T-helper 2 cell treated with Interferon-gamma antibody and Interleukin-4, amounts not matched to agents 100 ng/mL and 5 ng/mL, for 36 hours (primary cell): ENCODE results near the gene LTBP1. TPM values are rescaled to one million over a fixed set of nuclear protein-coding genes. Genes with fewer than 3 reads are reported as not detected.
"Not testable (repeated sequence)": the region's sequence is repeated elsewhere in the genome, so short reads cannot be mapped to it uniquely, and the experiment has no call there.

Experiments
- intact Hi-C: fragments of 100-400 bp; cut with micrococcal nuclease; formaldehyde crosslinking; loops from one replicate; pipeline ENCODE4 v1.15.1; 2023
- total RNA-seq: library from RNA; stranded (reverse); gene quantifications from 2 replicates; pipeline ENCODE4 v1.2.3, GENCODE V29; 2022

LTBP1 gene
- total RNA-seq, 1 donor from 2014 or later = 0.30 TPM

GRCh38 chr2:33219114-33219513 lies 272.4 kb downstream of the LTBP1 start:
- intact Hi-C loops = no loop called here

DNA sequence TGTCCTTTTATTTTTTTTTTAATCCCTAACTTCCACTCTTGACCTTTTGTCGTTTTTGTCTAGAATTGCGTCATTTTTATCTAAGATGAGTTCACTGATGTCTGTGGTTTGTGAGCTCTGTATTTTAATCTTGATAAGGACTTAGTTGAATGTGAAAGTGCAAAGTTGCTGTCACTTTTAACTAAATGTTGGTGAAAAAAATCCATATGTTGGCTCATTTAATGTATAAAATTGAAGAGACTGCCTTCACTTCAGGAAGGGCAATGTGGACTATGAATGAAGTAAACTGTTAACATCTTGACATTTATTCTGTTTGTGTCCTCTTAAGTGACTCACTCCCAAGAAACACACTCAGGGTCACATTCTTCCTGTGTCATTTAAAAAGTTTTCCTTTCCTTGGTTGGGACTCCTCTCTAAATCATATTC lies 273.1 kb downstream of the LTBP1 start:
- intact Hi-C loops = no loop called here

DNA sequence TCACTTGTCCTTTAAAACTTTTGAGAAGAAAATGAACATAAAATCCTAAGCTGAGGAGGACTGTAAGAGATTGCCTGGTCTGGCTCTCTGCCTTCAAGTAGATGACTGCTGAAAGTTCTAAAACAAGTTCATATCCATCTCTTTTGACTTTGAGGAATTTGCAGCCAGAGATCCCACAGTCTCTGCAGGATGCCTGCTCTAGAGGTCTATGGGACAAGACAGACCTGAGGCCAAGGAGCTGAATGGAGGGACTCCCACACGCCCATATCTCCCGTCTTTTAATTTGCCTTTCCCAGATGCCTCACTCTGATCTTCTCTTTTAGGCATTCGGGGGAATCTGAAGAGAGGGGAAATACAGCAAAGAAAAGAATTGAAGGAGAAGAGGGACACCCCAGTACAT lies 273.8 kb downstream of the LTBP1 start:
- intact Hi-C loops = no loop called here

GRCh38 chr2:33221046-33221784 lies 274.5 kb downstream of the LTBP1 start:
- intact Hi-C loops = no loop called here

DNA sequence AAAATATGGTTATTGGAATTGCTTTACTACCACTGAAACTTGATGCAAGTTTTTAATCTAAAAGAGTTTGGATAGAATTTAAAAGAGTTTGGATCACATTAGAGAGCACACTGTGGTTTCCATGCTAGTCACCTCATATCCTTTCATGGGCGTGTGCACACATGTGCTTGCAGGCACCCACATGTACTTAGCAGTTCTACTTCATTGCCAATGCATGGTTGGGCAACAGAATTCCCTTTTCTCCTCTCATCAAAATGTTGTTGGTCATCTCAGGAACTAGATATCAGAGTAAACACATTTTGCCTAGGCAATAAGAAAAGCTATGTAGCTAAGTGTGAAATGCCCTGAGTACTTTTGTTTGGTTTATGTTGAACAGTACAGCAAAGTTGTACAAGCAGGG lies 275.6 kb downstream of the LTBP1 start:
- intact Hi-C loops = no loop called here

DNA sequence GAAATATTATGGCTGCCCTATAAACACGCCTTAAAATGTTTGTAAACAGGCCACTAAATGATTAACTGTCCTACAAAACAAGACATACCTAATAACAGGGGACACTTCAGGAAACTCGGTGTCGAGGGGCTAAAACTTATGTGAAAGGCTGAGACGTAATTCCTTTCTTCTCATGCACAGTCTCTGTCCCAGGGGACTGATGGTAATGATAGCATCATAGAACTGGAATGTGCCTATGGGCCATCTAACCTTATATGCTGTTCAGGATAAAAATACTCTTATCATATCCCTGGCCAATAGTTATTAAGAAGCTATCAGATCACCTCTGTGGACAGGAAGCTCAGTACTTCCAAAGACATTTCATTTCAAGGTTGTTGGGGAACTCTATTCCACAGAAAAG lies 277.1 kb downstream of the LTBP1 start:
- intact Hi-C loops = no loop called here

- intact Hi-C loops = no loop called here
These were observed 278.6 kb downstream of the LTBP1 start for GRCh38 chr2:33225350-33225749.

- intact Hi-C loops = no loop called here
These were observed 279.8 kb downstream of the LTBP1 start for GRCh38 chr2:33226546-33226945.

- intact Hi-C loops = no loop called here
These were observed 282.9 kb downstream of the LTBP1 start for GRCh38 chr2:33229646-33230045.

DNA sequence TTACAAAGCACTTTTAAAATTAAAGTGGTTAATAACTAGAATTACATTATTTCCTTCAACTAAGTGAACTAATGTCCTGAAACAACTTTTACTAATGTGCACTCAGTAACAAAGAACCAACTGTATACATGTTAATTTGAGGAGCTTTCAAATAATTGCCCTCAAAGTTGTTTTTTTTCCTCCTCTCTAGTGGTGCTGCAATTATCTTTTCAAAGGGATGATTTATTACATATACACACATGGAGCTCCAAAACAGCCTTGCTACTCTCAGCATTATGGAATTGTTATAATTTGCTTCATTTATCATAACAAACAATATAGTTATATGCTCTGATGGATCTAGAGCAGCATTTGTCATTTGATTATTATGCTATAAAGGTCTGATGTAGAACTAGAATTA lies 283.4 kb downstream of the LTBP1 start:
- intact Hi-C loops = no loop called here

DNA sequence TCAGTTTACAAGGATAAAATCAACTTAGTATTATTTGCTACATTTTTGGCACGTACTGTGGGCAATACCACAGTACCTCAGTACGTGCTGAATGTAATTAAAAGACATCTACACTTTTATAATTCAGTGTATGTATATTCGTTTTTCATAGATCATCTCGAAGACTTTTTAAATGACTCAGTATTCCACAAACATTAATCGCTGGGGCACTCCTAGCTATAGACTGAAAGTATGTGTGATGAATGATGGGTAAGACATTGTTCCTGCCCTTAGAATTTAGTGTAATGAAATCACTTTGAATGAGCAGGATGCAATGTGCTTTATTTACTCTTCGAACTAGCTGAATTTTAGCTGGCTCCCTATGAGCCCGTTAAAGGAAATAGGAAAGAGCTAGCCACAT lies 284.1 kb downstream of the LTBP1 start:
- intact Hi-C loops = no loop called here

- intact Hi-C loops = not testable (repeated sequence)
These were observed 288.8 kb downstream of the LTBP1 start for GRCh38 chr2:33235559-33235958.

DNA sequence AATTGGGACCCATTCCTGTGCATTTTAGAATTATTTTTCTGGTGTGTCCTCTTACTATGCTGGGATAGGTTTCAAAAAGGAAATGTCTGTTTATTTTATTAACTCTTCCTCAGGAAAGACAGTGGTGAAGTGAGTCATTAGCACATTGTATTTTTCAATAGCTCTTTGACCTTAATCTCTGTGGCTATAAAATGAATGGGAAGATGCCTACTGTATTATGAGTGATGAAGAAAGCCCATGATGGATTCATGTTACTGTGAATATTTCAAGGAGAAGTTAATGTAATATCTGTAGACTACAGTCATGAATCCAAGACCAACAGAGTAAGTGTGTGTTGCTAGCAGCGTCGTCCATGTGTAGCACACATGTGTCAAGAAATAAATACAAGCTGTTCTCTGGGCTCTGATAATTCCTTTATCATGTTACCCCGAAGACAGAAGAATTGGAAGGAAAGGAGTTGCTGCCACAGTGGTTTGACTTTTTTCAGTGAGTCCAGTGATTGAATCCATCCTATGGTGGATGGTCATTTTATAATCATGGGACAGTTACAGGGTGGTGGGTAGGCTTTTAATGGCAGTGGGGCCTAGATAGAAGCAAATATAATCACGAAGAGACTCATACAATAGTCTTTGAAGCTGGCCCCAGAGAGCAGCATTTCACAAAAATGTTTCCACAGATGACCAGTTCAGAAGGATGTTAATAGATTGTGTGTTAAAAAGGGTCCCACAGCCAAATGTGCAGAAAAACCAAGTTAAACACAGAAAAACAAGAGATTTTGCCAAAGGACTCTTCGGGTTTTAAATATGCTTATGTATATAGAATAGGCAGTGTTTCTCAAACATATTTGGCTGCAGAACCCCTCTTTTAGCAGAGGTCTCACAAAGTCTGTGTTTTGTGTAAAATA lies 290.0 kb downstream of the LTBP1 start:
- intact Hi-C loops = no loop called here

- intact Hi-C loops = no loop called here
These were observed 291.4 kb downstream of the LTBP1 start for GRCh38 chr2:33238111-33238510.

DNA sequence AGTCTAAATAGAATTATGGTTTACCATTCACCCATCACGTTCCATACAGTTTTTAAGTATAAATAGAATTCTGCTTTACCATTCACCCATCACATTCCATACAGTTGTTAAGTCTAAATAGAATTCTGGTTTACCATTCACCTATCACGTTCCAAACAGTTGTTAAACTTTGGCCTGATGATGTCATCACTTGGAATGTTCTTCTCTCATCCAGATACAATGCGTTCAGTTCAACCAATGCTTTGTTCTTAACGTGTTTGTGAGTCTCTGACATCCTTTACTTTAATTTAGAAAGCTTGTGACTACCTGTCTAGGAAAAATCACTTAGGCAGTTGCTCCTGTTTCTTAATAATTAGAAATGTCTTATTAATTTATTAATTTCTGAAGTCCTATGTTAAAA lies 293.4 kb downstream of the LTBP1 start:
- intact Hi-C loops = no loop called here

GRCh38 chr2:33241072-33241471 lies 294.3 kb downstream of the LTBP1 start:
- intact Hi-C loops = no loop called here

GRCh38 chr2:33241581-33241980 lies 294.8 kb downstream of the LTBP1 start:
- intact Hi-C loops = no loop called here

DNA sequence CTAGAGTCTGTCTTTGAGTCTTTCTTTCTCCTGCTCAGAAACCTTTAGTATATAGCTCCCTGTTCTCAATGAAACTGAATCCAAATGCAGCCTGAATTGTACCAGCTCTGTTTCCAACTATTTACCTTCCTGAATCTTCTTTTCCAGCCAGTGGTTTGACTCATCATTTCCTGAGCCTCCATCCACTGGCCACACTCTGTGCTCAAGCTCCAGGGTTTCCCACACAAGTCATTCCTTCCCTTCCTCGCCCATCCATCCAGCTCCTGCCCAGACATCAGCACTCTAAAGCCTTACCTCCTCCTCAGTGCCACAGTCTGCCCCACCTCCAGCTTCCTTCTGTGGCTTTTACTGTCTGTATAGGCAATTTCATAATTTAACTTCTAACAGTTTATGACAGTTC lies 296.1 kb downstream of the LTBP1 start:
- intact Hi-C loops = no loop called here

DNA sequence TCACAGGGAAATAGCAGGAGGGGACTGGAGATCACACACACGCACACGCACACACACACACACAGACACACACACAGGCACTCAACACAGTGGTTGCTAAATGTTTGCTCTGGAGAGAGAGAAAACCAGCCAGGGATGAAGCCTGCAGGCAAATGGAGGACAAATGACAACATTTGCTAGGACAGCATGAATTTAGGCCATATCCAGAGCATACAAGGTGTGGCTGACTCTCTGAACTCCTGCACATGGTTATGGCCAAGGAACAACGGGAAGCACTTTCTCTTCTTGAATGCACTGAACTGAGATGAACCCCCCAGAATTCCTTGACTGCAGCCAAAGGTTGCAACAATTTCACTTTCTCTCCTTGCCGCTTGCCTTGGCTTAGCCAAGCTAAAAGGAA lies 299.7 kb downstream of the LTBP1 start:
- intact Hi-C loops = no loop called here

DNA sequence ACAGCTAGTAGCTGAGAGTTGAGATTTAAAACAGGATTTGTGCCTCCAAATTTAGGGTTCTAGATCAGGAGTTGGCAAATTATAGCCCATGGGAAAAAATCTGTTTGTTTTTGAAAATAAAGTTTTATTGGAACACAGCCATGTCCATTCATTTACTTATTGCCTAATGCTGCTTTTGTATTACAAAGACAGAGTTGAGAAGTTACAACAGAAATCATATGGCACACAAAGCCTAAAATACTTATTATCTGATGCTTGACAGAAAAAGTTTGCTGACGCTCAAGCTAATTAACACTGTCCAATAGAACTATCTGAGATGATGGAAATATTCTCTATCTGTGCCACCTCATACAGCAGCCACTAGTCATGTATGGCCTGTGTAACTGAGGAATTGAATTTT lies 300.6 kb downstream of the LTBP1 start:
- intact Hi-C loops = no loop called here

DNA sequence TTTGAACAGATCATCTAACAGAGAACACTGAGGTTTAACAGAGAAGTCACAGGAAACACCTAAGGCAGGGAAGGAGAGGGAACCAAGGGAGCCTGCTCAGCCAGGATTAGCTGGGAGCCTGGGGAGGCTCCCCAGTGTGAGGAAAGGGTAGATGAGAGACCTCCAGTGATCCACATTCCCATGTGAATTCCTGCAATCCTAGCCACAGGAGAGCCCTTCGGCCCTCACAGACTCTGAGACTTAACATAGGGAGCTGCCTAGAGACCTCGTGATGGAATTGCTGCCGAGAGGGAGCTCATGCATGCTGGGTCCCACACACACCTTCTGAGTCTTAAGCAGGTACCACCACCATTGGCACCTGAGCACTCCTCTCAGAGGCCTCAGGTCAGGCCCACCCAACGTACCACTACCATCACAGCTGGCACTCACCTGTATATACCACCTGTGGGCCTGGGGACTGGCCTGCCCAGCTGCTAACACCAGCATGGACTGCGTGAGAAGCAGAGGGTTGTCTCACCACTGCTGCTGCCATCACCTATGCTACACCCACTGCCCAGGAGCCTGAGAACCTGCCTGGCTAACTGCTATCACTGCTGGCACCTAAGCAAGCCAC lies 303.8 kb downstream of the LTBP1 start:
- intact Hi-C loops = no loop called here

GRCh38 chr2:33256162-33256755 lies 309.5 kb downstream of the LTBP1 start:
- intact Hi-C loops = no loop called here
